ENCODE measurements around the gene CYP8B1.
"Not testable (repeated sequence)": the region's sequence is repeated elsewhere in the genome, so short reads cannot be mapped to it uniquely, and the experiment has no call there.

CYP8B1 gene

DNA sequence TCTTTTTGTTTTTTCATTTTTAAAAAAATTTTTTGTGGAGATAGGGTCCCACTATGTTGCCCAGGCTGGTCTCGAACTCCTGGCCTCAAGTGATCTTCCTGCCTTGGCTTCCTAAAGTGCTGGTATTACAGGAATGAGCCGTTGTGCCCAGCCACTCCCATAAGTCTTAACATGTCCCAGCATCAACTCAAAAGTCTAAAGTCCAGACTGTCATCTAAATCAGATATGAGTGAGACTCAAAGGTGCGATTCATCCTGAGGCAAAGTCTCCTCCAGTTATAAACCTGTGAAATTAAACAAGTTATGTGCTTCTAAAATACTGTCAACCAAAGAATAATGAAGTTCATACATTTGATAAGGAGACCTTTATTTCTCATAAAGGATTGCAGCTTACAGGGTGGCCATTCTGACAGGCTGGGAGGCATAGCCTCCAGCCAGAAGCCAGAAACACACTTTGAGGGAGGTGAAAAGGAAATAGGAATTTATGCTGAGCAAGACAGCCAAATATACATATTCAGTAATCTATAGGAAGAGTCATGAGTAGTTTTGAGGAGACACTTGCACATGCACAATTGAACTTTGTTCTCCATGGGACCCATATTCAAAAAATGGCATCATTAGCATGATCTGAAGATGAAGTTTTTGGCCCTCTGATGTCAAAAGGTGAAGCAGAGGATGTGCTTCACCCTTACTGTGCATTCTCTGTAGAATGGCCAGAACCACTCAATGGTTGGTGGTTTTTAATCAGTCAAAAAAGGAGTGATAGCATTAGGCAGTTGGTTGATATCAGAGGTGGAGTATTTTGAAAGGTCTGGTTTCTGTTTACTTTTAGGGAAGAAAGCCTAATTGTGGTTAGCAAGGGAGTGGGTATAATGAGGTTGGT lies 19.3 kb upstream of the CYP8B1 start:
- H3K27ac ChIP-seq: no peak overlapping the region
- TF ChIP-seq, protein P1, sequence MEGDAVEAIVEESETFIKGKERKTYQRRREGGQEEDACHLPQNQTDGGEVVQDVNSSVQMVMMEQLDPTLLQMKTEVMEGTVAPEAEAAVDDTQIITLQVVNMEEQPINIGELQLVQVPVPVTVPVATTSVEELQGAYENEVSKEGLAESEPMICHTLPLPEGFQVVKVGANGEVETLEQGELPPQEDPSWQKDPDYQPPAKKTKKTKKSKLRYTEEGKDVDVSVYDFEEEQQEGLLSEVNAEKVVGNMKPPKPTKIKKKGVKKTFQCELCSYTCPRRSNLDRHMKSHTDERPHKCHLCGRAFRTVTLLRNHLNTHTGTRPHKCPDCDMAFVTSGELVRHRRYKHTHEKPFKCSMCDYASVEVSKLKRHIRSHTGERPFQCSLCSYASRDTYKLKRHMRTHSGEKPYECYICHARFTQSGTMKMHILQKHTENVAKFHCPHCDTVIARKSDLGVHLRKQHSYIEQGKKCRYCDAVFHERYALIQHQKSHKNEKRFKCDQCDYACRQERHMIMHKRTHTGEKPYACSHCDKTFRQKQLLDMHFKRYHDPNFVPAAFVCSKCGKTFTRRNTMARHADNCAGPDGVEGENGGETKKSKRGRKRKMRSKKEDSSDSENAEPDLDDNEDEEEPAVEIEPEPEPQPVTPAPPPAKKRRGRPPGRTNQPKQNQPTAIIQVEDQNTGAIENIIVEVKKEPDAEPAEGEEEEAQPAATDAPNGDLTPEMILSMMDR (conservative IDR thresholded peaks at IDR 0.05): no peak

DNA sequence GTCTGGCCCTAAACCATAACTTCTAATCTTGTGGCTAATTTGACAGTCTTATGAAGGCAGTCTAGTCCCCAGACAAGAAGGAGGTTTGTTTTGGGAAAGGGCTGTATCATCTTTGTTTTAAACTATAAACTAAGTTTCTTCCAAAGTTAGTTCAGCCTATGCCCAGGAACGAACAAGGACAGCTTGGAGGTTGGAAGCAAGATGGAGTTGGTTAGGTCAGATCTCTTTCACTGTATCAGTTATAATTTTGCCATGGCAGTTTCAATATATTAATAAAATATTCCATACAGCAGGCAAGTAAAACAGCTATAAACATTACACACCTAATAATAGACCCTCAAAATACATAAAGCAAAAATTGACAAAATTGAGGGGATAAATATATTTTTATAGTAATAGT lies 17.1 kb upstream of the CYP8B1 start:
- TF ChIP-seq, protein P1 (conservative IDR thresholded peaks at IDR 0.05): no peak
- no peak overlapping the region for H3K27ac ChIP-seq

DNA sequence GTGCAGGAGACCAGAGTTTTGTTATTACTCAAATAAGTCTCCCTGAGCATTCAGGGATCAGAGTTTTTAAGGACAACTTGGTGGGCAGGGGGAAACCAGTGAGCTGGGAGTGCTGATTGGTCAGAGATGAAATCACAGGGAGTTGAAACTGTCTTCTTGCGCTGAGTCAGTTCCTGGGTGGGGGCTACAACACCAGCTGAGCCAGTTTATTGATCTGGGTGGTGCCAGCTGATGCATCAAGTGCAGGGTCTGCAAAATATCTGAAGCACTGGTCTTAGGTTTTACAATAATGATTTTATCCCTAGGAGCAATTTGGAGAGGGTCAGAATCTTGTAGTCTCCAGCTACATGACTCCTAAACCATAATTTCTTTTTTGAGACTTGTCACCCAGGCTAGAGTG lies 16.5 kb upstream of the CYP8B1 start:
- H3K27ac ChIP-seq: no peak overlapping the region
- TF ChIP-seq, protein P1 (conservative IDR thresholded peaks at IDR 0.05): no peak

DNA sequence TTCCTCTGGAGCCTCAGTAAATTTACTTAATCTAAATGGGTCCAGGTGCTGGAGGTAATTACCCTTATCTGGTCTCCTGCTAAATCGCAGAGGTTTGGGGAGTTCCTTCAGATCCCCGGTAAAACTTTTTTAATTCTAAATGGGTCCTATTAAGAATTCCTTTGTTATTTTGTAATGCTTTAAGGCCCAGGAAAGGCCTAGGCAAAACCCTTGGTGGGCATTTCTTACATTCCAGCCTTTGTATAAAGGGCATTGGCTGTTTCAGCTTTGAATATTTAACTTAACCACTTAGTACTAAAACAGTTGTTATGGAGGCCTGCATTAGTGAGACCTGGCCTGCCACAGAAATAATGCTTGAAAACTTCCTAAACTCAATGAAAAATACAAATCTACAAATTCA lies 15.4 kb upstream of the CYP8B1 start:
- TF ChIP-seq, protein P1 (conservative IDR thresholded peaks at IDR 0.05): no peak
- H3K27ac ChIP-seq: no peak overlapping the region

DNA sequence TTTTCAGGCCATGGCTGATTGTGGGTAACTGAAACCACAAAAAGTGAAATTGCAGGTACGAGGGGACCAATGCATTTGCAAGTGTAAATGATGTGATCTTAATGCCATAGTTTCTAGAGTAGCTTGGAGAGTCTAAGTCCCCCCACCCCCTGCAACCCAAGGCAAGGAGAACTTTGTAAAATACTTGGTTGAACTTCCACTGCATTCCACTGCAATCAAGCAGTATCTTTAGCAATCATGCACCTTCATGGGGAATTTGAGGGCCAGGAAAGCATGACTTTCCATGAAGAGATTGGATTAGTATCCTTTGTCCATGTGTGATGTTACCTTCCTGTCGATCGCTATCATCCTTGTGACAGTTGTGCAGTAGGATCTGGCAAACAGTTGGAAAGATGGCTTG lies 11.4 kb upstream of the CYP8B1 start:
- TF ChIP-seq, protein P1 (conservative IDR thresholded peaks at IDR 0.05): no peak
- no peak overlapping the region for H3K27ac ChIP-seq

DNA sequence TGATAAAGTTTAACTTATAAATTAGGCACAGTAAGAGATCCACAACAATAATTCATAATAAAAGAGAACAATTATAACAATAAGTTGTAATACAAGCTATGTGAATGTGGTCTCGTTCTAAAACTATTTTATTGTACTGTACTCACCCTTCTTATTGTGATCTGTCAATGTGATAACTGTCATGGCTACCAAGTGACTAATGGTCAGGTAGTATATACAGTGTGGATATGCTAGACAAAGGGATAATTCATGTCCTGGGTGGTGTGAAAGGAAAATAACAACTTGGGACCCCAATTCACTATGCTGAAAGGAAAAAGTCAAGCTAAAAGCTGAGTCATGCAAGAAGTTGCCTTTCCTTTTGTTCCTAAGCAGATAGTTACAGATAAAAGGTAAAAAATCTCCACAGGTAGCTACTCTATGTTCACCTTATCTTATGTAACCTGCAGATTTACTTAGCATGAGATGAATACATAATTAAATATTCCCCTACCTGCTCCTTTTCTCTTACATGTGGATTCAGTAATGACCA lies 10.7 kb upstream of the CYP8B1 start:
- no peak overlapping the region for H3K27ac ChIP-seq
- TF ChIP-seq, protein P1 (conservative IDR thresholded peaks at IDR 0.05): no peak

DNA sequence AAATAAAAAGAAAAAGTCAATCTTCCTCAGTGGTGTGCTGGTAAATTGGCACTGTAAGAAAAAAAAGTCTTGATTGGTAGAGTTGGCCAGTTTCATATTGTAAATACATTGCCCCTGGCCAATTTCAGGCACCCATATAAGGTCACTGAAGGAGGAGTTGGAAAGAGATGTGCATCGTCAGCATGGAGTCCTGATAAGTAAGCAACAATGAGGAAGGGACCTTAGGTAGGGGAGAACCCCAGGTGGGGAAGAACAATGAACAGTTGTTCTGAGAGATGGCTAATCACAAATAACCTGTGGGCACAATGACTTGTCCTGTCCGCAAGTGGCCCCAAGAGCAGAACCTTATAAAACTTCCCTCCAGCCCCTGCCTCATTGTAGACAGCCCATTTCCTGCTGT lies 8.6 kb upstream of the CYP8B1 start:
- no peak overlapping the region for H3K27ac ChIP-seq
- TF ChIP-seq, protein P1 (conservative IDR thresholded peaks at IDR 0.05): no peak

DNA sequence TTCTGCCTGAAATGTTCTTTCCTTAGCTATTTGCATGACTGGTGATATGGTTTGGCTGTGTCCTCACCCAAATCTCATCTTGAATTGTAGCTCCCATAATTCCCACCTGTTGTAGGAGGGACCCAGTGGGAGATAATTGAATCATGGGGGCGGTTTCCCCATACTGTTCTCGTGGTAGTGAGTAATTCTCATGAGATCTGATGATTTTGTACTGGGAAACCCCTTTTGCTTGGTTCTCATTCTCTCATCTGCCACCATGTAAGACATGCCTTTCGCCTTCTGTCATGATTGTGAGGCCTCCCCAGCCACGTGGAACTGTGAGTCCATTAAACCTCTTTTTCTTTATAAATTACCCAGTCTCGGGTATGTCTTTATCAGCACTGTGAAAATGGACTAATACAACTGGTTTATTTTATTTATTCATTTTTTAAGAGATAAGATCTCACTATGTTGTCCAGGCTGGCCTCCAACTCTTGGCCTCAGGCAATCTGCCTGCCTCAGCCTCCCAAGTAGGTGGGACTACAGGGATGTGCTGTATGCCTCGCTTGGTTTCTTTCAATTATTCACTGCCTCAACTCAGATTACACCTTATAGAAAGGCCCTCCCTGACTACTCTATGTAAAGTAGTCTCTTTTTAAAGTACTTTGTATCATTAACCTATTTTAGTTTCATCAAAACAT lies 7.7 kb upstream of the CYP8B1 start:
- not testable (repeated sequence) for H3K27ac ChIP-seq

Measured in VCaP (cell line).